WERI-Rb-1 (cell line): ENCODE data around the gene MGAM2.

Source experiments
- DNase-seq: peaks from one replicate; pipeline ENCODE4 v3.0.0-alpha.2; 2020
- H3K27ac ChIP-seq: fragments of 250-450 bp; sonication (Bioruptor Pico); 2 replicates; pipeline ENCODE4 v1.5.1; 2020; ENCODE audit warnings: mild to moderate bottlenecking, moderate library complexity
- H3K27me3 ChIP-seq: fragments of 250-450 bp; sonication (Bioruptor Pico); 2 replicates; pipeline ENCODE4 v1.5.1; 2021; ENCODE audit warnings: mild to moderate bottlenecking, low read depth, moderate library complexity; ENCODE audit not compliant: insufficient read depth, severe bottlenecking
- H3K36me3 ChIP-seq: fragments of 250-450 bp; sonication (Bioruptor Pico); 2 replicates; pipeline ENCODE4 v1.5.1; 2020; ENCODE audit warnings: mild to moderate bottlenecking, moderate library complexity
- H3K4me3 ChIP-seq: 2 replicates; pipeline ENCODE4 v1.5.1; 2011; ENCODE audit warnings: low read depth, mild to moderate bottlenecking, control low read depth, low read length
- H3K9me3 ChIP-seq: fragments of 250-450 bp; sonication (Bioruptor Pico); 2 replicates; pipeline ENCODE4 v1.5.1; 2021; ENCODE audit warnings: mild to moderate bottlenecking, moderate library complexity; ENCODE audit not compliant: severe bottlenecking
- TF ChIP-seq, protein P1 (sequence below): IDR thresholded peaks from 2 replicates; pipeline ENCODE4 v1.5.1; 2011; ENCODE audit warnings: low read depth, mild to moderate bottlenecking, control low read depth, inconsistent platforms, low read length

The MGAM2 gene

DNA sequence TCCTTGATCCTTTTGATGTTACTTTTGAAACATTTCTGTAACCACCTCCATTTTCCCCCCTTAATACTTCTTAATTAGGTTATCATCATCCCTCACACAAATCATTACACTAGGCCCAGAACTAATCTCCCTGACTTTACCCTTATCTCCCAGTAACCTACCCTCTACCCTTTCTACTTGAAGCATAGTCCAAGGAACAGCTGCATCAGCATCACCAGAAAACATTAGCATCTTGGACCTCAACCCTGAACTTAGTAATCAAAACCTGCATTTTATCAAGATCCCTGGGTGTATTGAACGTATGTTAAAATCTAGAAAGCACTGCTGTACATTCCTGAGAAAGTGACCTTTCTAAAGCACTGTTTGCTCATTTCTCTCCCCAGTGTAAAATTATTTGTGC lies 38.8 kb downstream of the MGAM2 start:
- Histone ChIP-seq H3K36me3 (no peaks in the 10 kb centered on the region), H3K27me3 (no peaks in the 10 kb centered on the region), H3K4me3 (no peak overlapping the region), H3K27ac (no peak overlapping the region), H3K9me3 (no peaks in the 10 kb centered on the region)
- no peak for DNase-seq
- TF ChIP-seq, protein P1, sequence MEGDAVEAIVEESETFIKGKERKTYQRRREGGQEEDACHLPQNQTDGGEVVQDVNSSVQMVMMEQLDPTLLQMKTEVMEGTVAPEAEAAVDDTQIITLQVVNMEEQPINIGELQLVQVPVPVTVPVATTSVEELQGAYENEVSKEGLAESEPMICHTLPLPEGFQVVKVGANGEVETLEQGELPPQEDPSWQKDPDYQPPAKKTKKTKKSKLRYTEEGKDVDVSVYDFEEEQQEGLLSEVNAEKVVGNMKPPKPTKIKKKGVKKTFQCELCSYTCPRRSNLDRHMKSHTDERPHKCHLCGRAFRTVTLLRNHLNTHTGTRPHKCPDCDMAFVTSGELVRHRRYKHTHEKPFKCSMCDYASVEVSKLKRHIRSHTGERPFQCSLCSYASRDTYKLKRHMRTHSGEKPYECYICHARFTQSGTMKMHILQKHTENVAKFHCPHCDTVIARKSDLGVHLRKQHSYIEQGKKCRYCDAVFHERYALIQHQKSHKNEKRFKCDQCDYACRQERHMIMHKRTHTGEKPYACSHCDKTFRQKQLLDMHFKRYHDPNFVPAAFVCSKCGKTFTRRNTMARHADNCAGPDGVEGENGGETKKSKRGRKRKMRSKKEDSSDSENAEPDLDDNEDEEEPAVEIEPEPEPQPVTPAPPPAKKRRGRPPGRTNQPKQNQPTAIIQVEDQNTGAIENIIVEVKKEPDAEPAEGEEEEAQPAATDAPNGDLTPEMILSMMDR: no peak

DNA sequence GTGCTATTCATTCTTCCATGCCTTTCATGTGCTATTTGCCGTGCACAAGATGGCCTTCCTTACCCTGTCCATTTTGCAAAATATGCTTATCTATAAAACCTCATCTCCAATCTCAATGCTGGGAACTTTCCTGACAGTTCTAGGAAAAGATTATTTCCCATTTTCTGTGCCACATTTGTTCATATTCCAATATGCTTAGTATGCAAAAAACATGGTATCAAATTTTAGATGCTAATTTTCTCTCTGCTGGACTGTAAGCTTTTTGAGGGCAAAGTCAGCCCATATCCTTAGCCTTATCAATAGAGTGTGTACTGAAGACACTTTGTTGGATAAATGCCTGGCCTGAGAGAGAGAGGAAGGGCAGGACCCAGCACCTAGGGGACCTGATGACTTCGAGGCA lies 39.4 kb downstream of the MGAM2 start:
- TF ChIP-seq, protein P1: no peak
- H3K27ac ChIP-seq: no peak overlapping the region
- no peak for DNase-seq
- H3K4me3 ChIP-seq: no peak overlapping the region
- no peaks in the 10 kb centered on the region for H3K9me3 ChIP-seq
- H3K27me3 ChIP-seq: no peaks in the 10 kb centered on the region
- no peaks in the 10 kb centered on the region for H3K36me3 ChIP-seq

DNA sequence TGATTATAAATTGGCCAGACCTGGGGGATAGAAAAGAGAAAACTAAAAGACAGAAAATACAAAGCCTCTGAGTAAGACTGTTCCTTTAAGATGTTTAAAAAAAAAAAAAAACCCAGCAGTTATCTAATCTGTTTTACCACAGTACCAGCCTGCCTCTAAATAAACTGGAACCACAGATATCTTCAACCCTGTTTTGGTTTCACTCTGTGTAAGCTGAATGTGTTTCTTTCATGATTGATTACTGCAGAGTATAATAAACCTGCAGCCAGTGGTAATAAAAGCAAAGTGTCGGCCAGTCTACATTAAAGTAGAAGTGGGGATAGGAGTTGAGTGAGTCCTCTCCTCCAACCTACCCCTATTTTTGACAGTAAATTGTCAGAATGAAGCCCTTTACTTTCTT lies 40.6 kb downstream of the MGAM2 start:
- Histone ChIP-seq H3K27ac (no peak overlapping the region), H3K27me3 (no peaks in the 10 kb centered on the region), H3K4me3 (no peak overlapping the region), H3K36me3 (no peaks in the 10 kb centered on the region), H3K9me3 (no peaks in the 10 kb centered on the region)
- TF ChIP-seq, protein P1: no peak
- DNase-seq: no peak

DNA sequence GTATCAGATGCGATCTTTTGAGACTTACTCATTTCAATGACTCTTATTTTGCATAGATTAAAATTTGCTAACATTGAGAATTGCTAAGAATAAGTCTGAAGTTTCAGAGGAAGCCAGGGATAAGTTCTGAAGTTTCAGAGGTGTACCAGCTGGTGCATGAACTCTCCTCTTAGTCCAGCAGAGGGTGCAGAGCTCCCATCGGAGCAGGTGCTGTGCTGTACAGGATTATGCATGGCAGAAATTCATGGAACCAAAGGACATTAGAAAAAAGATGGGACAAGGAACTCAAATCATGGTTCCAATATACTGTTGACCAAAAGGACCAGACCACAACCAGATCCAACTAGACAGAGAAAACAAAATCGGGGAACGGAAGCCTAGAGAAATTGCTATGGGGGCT lies 41.9 kb downstream of the MGAM2 start:
- H3K27ac ChIP-seq: no peak overlapping the region
- TF ChIP-seq, protein P1: peak; percentile 76
- no peaks in the 10 kb centered on the region for H3K27me3 ChIP-seq
- H3K36me3 ChIP-seq: no peaks in the 10 kb centered on the region
- DNase-seq: peak; percentile 57
- no peaks in the 10 kb centered on the region for H3K9me3 ChIP-seq
- H3K4me3 ChIP-seq: no peak overlapping the region

DNA sequence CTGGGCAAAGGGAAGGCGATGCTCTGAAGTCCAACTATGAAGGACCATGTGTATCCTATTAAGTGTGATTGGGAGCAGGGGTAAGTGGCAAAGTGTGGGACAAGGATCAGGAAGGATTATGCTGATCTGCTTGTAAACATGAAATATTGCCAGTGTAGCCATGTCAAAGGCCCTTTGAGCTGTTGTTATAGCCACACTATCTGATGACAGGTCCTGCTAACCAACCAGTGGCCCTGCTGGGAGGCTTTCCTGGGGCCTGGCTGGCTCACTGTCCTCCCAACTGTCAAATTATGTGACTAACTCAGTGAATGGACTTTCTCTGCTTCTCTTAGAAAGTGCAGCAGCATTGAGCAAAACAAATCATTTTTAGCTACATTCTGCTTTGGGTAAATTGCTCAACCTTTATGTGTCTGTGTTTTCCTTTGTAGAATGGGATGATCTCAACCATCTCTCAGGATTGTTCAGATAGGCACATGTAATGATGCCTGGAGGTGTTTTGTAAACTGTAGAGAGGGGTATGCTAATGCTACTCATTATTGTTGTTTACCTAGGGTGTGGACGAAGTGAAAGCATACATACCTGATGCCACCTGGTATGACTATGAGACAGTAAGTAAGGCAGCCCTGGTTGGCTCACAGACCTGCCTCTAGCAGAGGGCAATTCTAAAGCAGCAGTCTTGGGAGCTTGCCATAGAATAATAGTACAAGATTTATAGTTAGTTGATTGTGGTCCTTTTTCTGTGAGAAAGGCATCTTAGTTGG lies 47.4 kb downstream of the MGAM2 start:
- DNase-seq: peak; percentile 72
- no peak overlapping the region for H3K4me3 ChIP-seq
- TF ChIP-seq, protein P1: no peak
- H3K36me3 ChIP-seq: no peaks in the 10 kb centered on the region
- H3K9me3 ChIP-seq: no peaks in the 10 kb centered on the region
- H3K27me3 ChIP-seq: no peaks in the 10 kb centered on the region
- no peak overlapping the region for H3K27ac ChIP-seq

DNA sequence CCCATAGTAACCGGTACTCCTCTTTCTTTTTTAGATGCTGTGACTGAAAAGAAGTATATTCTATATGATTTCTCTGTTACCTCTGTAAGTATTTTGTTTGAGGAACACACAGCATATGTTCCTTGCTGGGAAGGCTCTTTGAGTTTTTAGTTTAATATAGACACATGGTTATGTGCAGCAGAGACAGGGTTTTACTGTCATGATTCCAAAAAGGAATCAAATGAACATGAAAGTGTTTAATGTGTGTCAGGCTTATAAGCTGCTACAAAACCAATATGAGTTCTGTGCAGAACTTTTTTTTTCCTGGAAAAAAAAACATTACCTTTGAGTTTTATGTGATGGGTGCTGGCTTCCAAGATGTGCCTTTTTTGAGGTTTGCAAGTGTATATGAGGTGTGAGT lies 50.4 kb downstream of the MGAM2 start:
- TF ChIP-seq, protein P1: no peak
- no peak for DNase-seq
- H3K9me3 ChIP-seq: no peaks in the 10 kb centered on the region
- no peaks in the 10 kb centered on the region for H3K27me3 ChIP-seq
- no peaks in the 10 kb centered on the region for H3K36me3 ChIP-seq
- H3K27ac ChIP-seq: no peak overlapping the region
- no peak overlapping the region for H3K4me3 ChIP-seq
